GM13977 (cell line): ENCODE results near the gene SBSN.
"Not testable (repeated sequence)": the region's sequence is repeated elsewhere in the genome, so short reads cannot be mapped to it uniquely, and the experiment has no call there.

Experiments
- DNase-seq: peaks from one replicate; pipeline ENCODE4 v3.0.0; 2012; ENCODE audit warnings: low spot score
- CTCF ChIP-seq: IDR thresholded peaks from 2 replicates; pipeline ENCODE4 v1.5.1; 2012; ENCODE audit warnings: mild to moderate bottlenecking, control low read depth; ENCODE audit not compliant: insufficient read depth; ENCODE audit errors: extremely low read depth, missing control alignments
- in situ Hi-C: fragments of 300-500 bp; cut with MboI; formaldehyde crosslinking; loops from one replicate; pipeline ENCODE4 v1.12.0; 2022; ENCODE audit warnings: low sequenced_read_pairs, low pct_unique_long_range_greater_than_20kb, mixed read lengths, inconsistent platforms; ENCODE audit not compliant: unreplicated experiment

The SBSN gene

GRCh38 chr19:35483089-35483488 lies 45.0 kb downstream of the SBSN start:
- TF ChIP-seq CTCF, result no peak
- in situ Hi-C loops, result no loop called here
- no peak for DNase-seq

DNA sequence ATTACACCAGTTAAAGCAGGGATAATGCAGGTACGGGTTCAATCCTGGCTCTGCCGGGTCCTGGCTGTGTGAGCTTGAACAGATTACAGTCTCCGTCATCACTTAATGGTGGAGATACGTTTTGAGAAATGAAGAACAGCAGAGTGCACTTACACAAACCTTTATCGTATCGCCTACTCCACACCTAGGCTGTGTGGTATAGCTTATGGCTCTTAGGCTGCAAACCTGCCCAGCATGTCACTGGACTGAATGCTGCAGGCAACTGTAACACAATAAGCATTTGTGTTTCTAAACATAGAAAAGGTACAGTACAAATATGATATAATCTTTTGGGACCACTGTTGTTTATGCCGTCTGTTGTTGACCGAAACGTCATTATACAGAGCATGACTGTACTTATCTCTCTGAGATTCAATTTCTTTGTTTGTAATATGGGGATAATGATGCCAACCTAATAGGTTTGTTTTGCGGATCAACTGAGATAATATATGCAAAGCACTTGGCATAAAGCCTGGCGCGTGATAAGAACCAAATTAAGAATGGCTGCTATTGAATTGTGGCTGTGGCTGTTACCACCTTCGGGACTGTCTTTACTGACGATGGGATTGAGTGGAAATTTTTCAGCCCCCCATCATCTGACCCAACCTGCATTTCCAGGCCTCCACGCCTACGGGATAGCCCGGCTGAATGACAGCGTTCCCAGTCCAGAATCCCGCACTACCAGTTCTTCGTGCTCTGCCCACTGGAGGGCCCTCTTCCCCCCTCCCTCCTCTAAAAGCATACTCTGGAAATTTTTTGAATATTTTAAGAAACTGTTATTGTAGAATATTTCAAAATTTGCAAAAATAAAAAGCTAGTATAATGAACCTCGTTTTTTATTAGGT lies 49.1 kb downstream of the SBSN start:
- in situ Hi-C loops, result no loop called here
- DNase-seq, result no peak
- TF ChIP-seq CTCF, result no peak

DNA sequence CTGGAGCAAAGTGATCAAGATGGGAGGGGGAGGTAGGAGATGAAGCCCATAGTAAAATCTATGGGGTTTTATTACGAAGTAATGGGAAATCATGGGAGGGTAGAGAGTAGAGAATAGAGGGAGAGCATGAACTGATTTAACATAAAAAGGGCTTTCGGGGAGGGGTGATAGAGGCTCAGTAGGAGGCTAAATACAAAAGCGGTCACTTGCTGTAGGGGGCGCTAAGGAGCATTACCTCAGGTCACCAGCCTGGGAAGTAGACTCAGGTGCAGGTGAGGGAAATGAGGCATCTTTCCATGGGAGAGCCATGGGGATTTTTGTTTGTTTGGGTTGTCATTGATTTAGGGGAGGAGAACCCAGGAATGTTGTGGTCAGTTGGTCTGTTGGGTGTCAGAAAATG lies 52.0 kb downstream of the SBSN start:
- in situ Hi-C loops, result no loop called here
- peak; percentile 35 for TF ChIP-seq CTCF
- DNase-seq, result no peak

GRCh38 chr19:35474594-35474993 lies 53.5 kb downstream of the SBSN start:
- DNase-seq, in situ Hi-C loops: not testable (repeated sequence)

GRCh38 chr19:35474104-35474503 lies 54.0 kb downstream of the SBSN start:
- TF ChIP-seq CTCF, result no peak
- in situ Hi-C loops, result no loop called here
- no peak for DNase-seq
